B cell (primary cell): Measurements from ENCODE around the gene SCMH1. TPM values are rescaled to one million over a fixed set of nuclear protein-coding genes. Genes with fewer than 3 reads are reported as not detected.
"Not testable (repeated sequence)": the region's sequence is repeated elsewhere in the genome, so short reads cannot be mapped to it uniquely, and the experiment has no call there.

Experiments used
- ATAC-seq: fragments of 200-7000 bp; cut with Tn5 transposase; one replicate; pipeline ENCODE4 v1.10.0; 2021; ENCODE audit warnings: low read depth, mild to moderate bottlenecking, moderate number of reproducible peaks, moderate library complexity
- CTCF ChIA-PET: fragments of 350-600 bp; sonication (Branson Sonifier 250); formaldehyde crosslinking; loops from one replicate; lab custom pipeline; 2021; ENCODE audit warnings: antibody characterized with exemption, inconsistent platforms; lab: Charles Lee
- POLR2A ChIA-PET: fragments of 350-600 bp; sonication (Branson Sonifier 250); formaldehyde crosslinking; loops from one replicate; lab custom pipeline; 2021; ENCODE audit warnings: antibody characterized with exemption; lab: Charles Lee
- DNase-seq: peaks from one replicate; pipeline ENCODE4 v3.0.0; 2013
- H2AFZ ChIP-seq: 2 replicates; pipeline ENCODE4 v1.6.1; 2012; ENCODE audit warnings: mild to moderate bottlenecking, low read depth, low read length; ENCODE audit not compliant: insufficient read depth, poor library complexity, severe bottlenecking
- H3K27ac ChIP-seq, 2 donors: 1 replicate in 1 of 2; 2 replicates in 1 of 2; pipeline ENCODE4 v1.5.1; 2012 to 2013; ENCODE audit warnings: low read length in 2 of 2, mild to moderate bottlenecking in 2 of 2, moderate library complexity in 1 of 2
- H3K27me3 ChIP-seq, 4 experiments: fragments of 200-600 bp in 1 of 4; sonication (generic) in 1 of 4; replicated peaks in 1 of 4; 1 replicate in 2 of 4; 2 replicates in 2 of 4; pipeline versions ENCODE4 v1.6.1 to v1.7.0; 2013 to 2016; ENCODE audit warnings: low read length in 3 of 4, mild to moderate bottlenecking in 2 of 4, mixed read lengths in 1 of 4, moderate library complexity in 1 of 4; ENCODE audit not compliant: insufficient read depth in 4 of 4, control insufficient read depth in 3 of 4; ENCODE audit errors: control extremely low read depth in 1 of 4
- H3K36me3 ChIP-seq, 2 experiments: replicated peaks in 1 of 2; 1 replicate in 1 of 2; 2 replicates in 1 of 2; pipeline versions ENCODE4 v1.6.1 to v1.7.1; 2013; ENCODE audit warnings: low read length in 1 of 2; ENCODE audit not compliant: insufficient read depth in 2 of 2, control insufficient read depth in 1 of 2; ENCODE audit errors: control extremely low read depth in 1 of 2, extremely low read depth in 1 of 2
- H3K4me1 ChIP-seq, 2 donors: fragments of 200-600 bp in 1 of 2; sonication (generic) in 1 of 2; 1 replicate in 1 of 2; 2 replicates in 1 of 2; pipeline versions ENCODE4 v1.5.1 to v1.6.1; 2013 to 2017; ENCODE audit warnings: low read length in 2 of 2; ENCODE audit not compliant: control insufficient read depth in 2 of 2, insufficient read depth in 2 of 2
- H3K4me2 ChIP-seq: replicated peaks from 2 replicates; pipeline ENCODE3; 2012; ENCODE audit warnings: mild to moderate bottlenecking, low read depth, low read length; ENCODE audit not compliant: poor library complexity, severe bottlenecking
- H3K4me3 ChIP-seq, 5 experiments: fragments of 200-600 bp in 1 of 5; sonication (generic) in 1 of 5; 1 replicate in 3 of 5; 2 replicates in 2 of 5; pipeline versions ENCODE4 v1.5.1 to v1.7.0; 2011 to 2016; ENCODE audit warnings: low read length in 4 of 5, mild to moderate bottlenecking in 4 of 5, low read depth in 2 of 5, control low read depth in 1 of 5, moderate library complexity in 1 of 5; ENCODE audit not compliant: insufficient read depth in 1 of 5; ENCODE audit errors: control extremely low read depth in 1 of 5, extremely low read depth in 1 of 5
- H3K79me2 ChIP-seq: fragments of 200-600 bp; sonication (generic); one replicate; pipeline ENCODE4 v1.6.0; 2016; ENCODE audit warnings: low read length; ENCODE audit not compliant: control insufficient read depth, insufficient read depth
- H3K9ac ChIP-seq: fragments of 200-600 bp; sonication (generic); 2 replicates; pipeline ENCODE4 v1.6.1; 2017; ENCODE audit warnings: mild to moderate bottlenecking, low read length, moderate library complexity
- H3K9me3 ChIP-seq, 3 donors: one replicate each; pipeline versions ENCODE4 v1.6.1 to v1.7.1; 2013; ENCODE audit warnings: low read length in 2 of 3; ENCODE audit not compliant: control insufficient read depth in 2 of 3, insufficient read depth in 1 of 3; ENCODE audit errors: control extremely low read depth in 1 of 3
- H4K20me1 ChIP-seq: 2 replicates; pipeline ENCODE4 v1.6.0; 2012; ENCODE audit warnings: mild to moderate bottlenecking, low read length; ENCODE audit not compliant: insufficient read depth, control insufficient read depth, poor library complexity, severe bottlenecking
- H3K27ac Mint-ChIP-seq: one replicate; pipeline ENCODE4 v1.8.0; 2021; ENCODE audit warnings: mixed read lengths
- H3K27me3 Mint-ChIP-seq: one replicate; pipeline ENCODE4 v1.8.0; 2021; ENCODE audit warnings: mixed read lengths
- H3K4me1 Mint-ChIP-seq: one replicate; pipeline ENCODE4 v1.8.0; 2021; ENCODE audit warnings: mixed read lengths
- H3K4me3 Mint-ChIP-seq: one replicate; pipeline ENCODE4 v1.8.0; 2021; ENCODE audit warnings: mixed read lengths
- H3K9me3 Mint-ChIP-seq: one replicate; pipeline ENCODE4 v1.8.0; 2022; ENCODE audit warnings: mixed read lengths; ENCODE audit not compliant: insufficient read depth
- CTCF ChIP-seq: fragments of 200-600 bp; IDR thresholded peaks from one replicate; pipeline ENCODE4 v1.8.0; 2022; ENCODE audit warnings: antibody characterized with exemption, mild to moderate bottlenecking
- EZH2 ChIP-seq: IDR thresholded peaks from 2 replicates; pipeline ENCODE4 v1.6.1; 2012; ENCODE audit warnings: borderline replicate concordance, low read depth, mild to moderate bottlenecking, moderate library complexity, low read length; ENCODE audit not compliant: insufficient read depth, poor library complexity, severe bottlenecking
- whole genome bisulfite sequencing: methylation state at CpG from one replicate; pipeline ENCODE4 v1.1.5; 2013; ENCODE audit warnings: missing lambda C conversion rate; ENCODE audit not compliant: insufficient coverage; 5-methylcytosine and 5-hydroxymethylcytosine counted together
- intact Hi-C: fragments of 100-400 bp; cut with micrococcal nuclease; formaldehyde crosslinking; loops from one replicate; pipeline ENCODE4 v1.10.0; 2022
- polyA plus RNA-seq: library from polyadenylated mRNA; depleted of rRNA; stranded (reverse); fragments of >200 nt; gene quantifications from 2 replicates; pipeline ENCODE4 v1.2.3, GENCODE V29; 2012
- total RNA-seq, 2 donors: library from RNA; stranded (reverse); fragments of 120-200 nt in 1 of 2; gene quantifications; 1 replicate in 1 of 2; 2 replicates in 1 of 2; pipeline versions ENCODE4 v1.2.3 to v1.2.4, GENCODE V29; 2013 to 2022

Gene SCMH1
- total and polyA plus RNA-seq, 2 donors (not counting 1 experiment from before 2014, with no cell fraction given): 29.4 to 33.3 TPM

DNA sequence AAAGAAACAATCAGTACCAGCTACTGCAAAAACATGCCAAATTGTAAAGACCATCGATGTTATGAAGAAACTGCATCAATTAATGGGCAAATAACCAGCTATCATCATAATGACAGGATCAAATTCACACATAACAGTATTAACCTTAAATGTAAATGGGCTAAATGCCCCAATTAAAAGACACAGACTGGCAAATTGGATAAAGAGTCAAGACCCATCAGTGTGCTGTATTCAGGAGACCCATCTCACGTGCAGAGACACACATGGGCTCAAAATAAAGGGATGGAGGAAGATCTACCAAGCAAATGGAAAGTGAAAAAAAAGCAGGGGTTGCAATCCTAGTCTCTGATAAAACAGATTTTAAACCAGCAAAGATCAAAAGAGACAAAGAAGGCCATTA is 35.1 kb downstream of the SCMH1 start:
- intact Hi-C loops, H3K9me3 ChIP-seq, ATAC-seq, H3K4me3 ChIP-seq, H3K27me3 ChIP-seq, DNase-seq, H2AFZ ChIP-seq, H3K4me3 Mint-ChIP-seq, H3K27ac ChIP-seq, H3K27ac Mint-ChIP-seq, POLR2A ChIA-PET, H3K27me3 Mint-ChIP-seq, H3K4me2 ChIP-seq, H3K9ac ChIP-seq, H3K4me1 ChIP-seq, H3K9me3 Mint-ChIP-seq, CTCF ChIA-PET, H4K20me1 ChIP-seq, H3K36me3 ChIP-seq: not testable (repeated sequence)
- peaks cover 15% of the 10 kb centered on the region for H3K79me2 ChIP-seq
- no CpG with 5 or more reads among the region's 2 CpGs for WGBS
- H3K4me1 Mint-ChIP-seq: peaks cover 36% of the 10 kb centered on the region

- Histone ChIP-seq H3K4me1 (peaks cover 9% of the 10 kb centered on the region in 2 donors), H3K9ac (no peak overlapping the region), H3K4me3 (no peak overlapping the region), H3K9me3 (peaks cover 5 to 6% (median 6%) of the 10 kb centered on the region in 3 donors), H3K27ac (no peak overlapping the region), H3K79me2 (peaks cover 16% of the 10 kb centered on the region), H3K4me2 (no peak overlapping the region), H3K27me3 (no peaks in the 10 kb centered on the region), H3K36me3 (no peaks in the 10 kb centered on the region), H2AFZ (no peak overlapping the region), H4K20me1 (no peaks in the 10 kb centered on the region)
- DNase-seq (no peak), ATAC-seq (no peak)
- intact Hi-C loops: no loop called here
- no peak overlapping the region for H3K27ac Mint-ChIP-seq
- POLR2A ChIA-PET: no interaction called here
- no peak overlapping the region for H3K4me3 Mint-ChIP-seq
- H3K27me3 Mint-ChIP-seq: no peaks in the 10 kb centered on the region
- WGBS: 100% methylated on average over 1 of the region's 3 CpGs
- TF ChIP-seq EZH2: no peak
- TF ChIP-seq CTCF: no peak
- H3K4me1 Mint-ChIP-seq: peaks cover 15% of the 10 kb centered on the region
- CTCF ChIA-PET: no interaction called here
- H3K9me3 Mint-ChIP-seq: no peaks in the 10 kb centered on the region
These were observed 41.4 kb downstream of the SCMH1 start for GRCh38 chr1:41200728-41201127.
